Prostate gland (tissue), 2 donors: Measurements from ENCODE around the gene CIPC.

Experiments
- POLR2A ChIP-seq: fragments of 450-650 bp; IDR thresholded peaks from one replicate; pipeline ENCODE4 v1.6.1; 2016; ENCODE audit warnings: antibody characterized with exemption, mild to moderate bottlenecking
- POLR2AphosphoS5 ChIP-seq: sonication (generic); formaldehyde crosslinking; IDR thresholded peaks from one replicate; pipeline ENCODE4 v1.6.1; 2017; ENCODE audit warnings: antibody characterized with exemption
- TF ChIP-seq, protein P1 (sequence below), 4 experiments: fragments of 200-600 bp in 2 of 4; fragments of 450-650 bp in 2 of 4; sonication (generic) in 2 of 4; IDR thresholded peaks; 1 replicate in 3 of 4; 2 replicates in 1 of 4; pipeline ENCODE4 v1.5.1; 2016 to 2019; ENCODE audit warnings: antibody characterized with exemption in 4 of 4, mild to moderate bottlenecking in 2 of 4, moderate library complexity in 2 of 4

DNA sequence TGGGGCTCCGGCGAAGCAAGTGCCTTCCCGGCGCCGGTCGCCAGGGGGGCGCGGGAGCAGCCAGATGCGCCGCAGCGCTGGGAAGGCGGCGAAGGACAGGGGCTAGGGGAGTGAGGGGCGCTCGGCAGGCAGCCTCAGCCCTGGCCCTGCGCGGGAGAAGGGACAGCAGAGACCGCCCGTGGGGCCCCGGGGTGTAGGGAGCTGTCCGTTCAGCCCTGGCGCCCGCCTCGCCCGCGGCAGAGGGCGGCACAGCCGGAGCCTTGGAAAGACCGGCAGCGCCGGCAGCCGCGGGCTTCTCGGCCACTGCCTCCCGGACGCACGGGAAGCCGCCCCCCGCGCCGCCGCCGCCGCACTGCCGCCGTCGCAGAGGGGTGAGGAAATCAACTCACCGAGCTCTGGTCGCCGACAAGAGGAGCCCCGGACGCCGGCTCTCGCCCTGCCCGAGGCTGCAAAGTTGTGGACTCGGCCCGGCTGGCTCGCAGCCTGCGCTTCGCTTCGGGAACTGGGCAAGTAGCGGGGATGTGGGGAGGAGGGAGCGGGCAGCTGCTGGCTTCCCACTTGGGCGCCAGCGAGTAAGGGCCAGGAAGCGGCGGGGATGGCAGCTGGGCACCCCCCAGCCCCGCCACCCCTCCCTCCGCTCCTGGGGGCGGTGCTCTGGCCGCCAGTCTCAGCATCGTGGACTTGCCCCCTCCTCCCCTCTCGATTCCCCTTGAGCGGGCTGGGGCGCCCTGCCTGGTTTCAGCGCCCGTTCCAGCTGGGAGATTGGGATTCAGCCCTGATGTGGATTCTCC is 43.4 kb downstream of the CIPC start, which contains the start of gene ZDHHC22:
- TF ChIP-seq, protein P1, sequence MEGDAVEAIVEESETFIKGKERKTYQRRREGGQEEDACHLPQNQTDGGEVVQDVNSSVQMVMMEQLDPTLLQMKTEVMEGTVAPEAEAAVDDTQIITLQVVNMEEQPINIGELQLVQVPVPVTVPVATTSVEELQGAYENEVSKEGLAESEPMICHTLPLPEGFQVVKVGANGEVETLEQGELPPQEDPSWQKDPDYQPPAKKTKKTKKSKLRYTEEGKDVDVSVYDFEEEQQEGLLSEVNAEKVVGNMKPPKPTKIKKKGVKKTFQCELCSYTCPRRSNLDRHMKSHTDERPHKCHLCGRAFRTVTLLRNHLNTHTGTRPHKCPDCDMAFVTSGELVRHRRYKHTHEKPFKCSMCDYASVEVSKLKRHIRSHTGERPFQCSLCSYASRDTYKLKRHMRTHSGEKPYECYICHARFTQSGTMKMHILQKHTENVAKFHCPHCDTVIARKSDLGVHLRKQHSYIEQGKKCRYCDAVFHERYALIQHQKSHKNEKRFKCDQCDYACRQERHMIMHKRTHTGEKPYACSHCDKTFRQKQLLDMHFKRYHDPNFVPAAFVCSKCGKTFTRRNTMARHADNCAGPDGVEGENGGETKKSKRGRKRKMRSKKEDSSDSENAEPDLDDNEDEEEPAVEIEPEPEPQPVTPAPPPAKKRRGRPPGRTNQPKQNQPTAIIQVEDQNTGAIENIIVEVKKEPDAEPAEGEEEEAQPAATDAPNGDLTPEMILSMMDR (IDR thresholded peaks at IDR 0.05) = no peak
- TF ChIP-seq POLR2A (no peak), POLR2AphosphoS5 (no peak)
